ENCODE results near the gene ATP7B. TPM values are rescaled to one million over a fixed set of nuclear protein-coding genes. Genes with fewer than 3 reads are reported as not detected.

ATP7B gene
- total and polyA plus RNA-seq, 12 donors = 0.80 to 5.6 (median 2.9) TPM

DNA sequence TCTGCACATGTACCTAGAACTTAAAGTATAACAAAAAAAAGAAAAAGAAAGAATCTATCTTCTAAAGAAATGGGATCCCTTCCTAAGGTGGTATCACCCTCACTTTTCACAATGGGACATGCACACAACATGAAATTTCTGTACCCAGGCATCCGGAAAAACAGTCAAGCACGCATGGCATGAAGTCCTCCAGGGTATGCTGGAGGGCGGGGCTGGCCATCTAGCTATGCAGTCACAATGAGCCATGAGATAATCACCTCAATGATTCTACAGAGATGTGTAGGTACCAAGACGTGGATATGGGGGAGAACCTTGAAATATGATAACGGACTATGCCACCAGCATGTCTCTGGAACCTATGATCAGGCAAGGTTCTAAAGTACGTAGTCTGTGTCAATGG, 79.6 kb downstream of the ATP7B start:
- H3K9me3 ChIP-seq (replicated peaks in 1 of 3) = no peaks in the 10 kb centered on the region
- H3K4me3 ChIP-seq = no peak overlapping the region
- no peak for TF ChIP-seq POLR2A (IDR thresholded peaks at IDR 0.05)
- TF ChIP-seq, protein P1, sequence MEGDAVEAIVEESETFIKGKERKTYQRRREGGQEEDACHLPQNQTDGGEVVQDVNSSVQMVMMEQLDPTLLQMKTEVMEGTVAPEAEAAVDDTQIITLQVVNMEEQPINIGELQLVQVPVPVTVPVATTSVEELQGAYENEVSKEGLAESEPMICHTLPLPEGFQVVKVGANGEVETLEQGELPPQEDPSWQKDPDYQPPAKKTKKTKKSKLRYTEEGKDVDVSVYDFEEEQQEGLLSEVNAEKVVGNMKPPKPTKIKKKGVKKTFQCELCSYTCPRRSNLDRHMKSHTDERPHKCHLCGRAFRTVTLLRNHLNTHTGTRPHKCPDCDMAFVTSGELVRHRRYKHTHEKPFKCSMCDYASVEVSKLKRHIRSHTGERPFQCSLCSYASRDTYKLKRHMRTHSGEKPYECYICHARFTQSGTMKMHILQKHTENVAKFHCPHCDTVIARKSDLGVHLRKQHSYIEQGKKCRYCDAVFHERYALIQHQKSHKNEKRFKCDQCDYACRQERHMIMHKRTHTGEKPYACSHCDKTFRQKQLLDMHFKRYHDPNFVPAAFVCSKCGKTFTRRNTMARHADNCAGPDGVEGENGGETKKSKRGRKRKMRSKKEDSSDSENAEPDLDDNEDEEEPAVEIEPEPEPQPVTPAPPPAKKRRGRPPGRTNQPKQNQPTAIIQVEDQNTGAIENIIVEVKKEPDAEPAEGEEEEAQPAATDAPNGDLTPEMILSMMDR (IDR thresholded peaks at IDR 0.05) = no peak
- H3K27ac ChIP-seq = no peak overlapping the region
- intact Hi-C loops (cut with DNase I) = no loop called here
- no peaks in the 10 kb centered on the region for H3K4me1 ChIP-seq (replicated peaks in 1 of 2)
- H3K27me3 ChIP-seq = no peaks in the 10 kb centered on the region
- WGBS, 4 donors = 93 to 97% (median 94%) methylated on average over 5 to 6 of the region's 6 CpGs
- DNase-seq = no peak
- no peaks in the 10 kb centered on the region for H3K36me3 ChIP-seq (replicated peaks in 1 of 2)

DNA sequence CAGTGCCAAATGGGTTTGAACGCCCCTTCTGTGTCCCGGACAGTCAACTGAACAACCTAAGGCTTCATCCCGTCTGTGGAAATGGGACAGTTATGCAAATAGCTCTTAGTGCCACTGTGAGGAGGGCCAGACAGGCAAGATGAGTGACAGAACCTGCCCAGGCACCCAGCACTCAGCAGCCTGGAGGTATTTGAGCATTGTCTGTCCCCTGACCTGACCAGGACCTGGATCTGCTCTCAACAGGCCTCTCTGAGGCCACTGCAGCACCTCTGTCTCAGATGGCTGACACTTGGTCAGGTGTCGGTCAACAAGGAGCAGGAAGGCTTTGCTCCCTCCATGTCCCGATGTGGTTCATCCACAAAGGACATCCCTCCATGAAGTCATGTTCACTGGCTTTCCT, 81.6 kb downstream of the ATP7B start:
- Histone ChIP-seq H3K36me3 (replicated peaks in 1 of 2) (no peaks in the 10 kb centered on the region), H3K27ac (no peak overlapping the region), H3K9me3 (replicated peaks in 1 of 3) (no peaks in the 10 kb centered on the region), H3K27me3 (no peaks in the 10 kb centered on the region), H3K4me3 (no peak overlapping the region), H3K4me1 (replicated peaks in 1 of 2) (no peaks in the 10 kb centered on the region)
- no peak for DNase-seq
- intact Hi-C loops (cut with DNase I) = no loop called here
- TF ChIP-seq, protein P1 (IDR thresholded peaks at IDR 0.05) = no peak
- TF ChIP-seq POLR2A (IDR thresholded peaks at IDR 0.05) = no peak
- WGBS, 4 donors = 85 to 97% (median 91%) methylated on average over 5 of the region's 5 CpGs

DNA sequence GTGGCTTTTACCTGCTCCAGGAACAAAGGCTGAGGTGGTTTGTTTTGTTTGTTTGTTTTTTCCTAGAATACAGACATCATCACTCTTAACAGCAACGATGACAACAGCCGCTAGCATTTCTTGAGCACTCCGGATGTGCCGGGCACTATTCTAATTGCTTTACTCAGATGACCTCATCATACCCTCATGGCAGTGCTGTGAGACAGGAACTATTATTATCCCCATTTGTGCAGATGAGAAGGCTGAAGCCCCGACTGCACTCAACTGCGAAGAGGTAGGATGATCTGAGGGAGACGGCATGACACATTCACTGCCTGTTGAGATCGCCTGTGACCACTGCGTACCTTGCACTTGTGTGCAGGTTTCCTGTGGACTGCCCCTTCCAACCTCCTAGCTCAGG, 83.0 kb downstream of the ATP7B start:
- Histone ChIP-seq H3K9me3 (replicated peaks in 1 of 3) (no peaks in the 10 kb centered on the region), H3K36me3 (replicated peaks in 1 of 2) (no peaks in the 10 kb centered on the region), H3K4me3 (no peak overlapping the region), H3K27ac (no peak overlapping the region), H3K4me1 (replicated peaks in 1 of 2) (no peaks in the 10 kb centered on the region), H3K27me3 (no peaks in the 10 kb centered on the region)
- peak in 1 of 7 donors; percentile 53 for DNase-seq
- intact Hi-C loops (cut with DNase I) = no loop called here
- 84 to 89% (median 88%) methylated on average over 9 of the region's 9 CpGs for WGBS, 4 donors
- TF ChIP-seq, protein P1 (IDR thresholded peaks at IDR 0.05) = no peak
- no peak for TF ChIP-seq POLR2A (IDR thresholded peaks at IDR 0.05)

GRCh38 chr13:51927129-51927528, 84.1 kb downstream of the ATP7B start:
- Histone ChIP-seq H3K4me1 (replicated peaks in 1 of 2) (no peaks in the 10 kb centered on the region), H3K27me3 (no peaks in the 10 kb centered on the region), H3K36me3 (replicated peaks in 1 of 2) (no peaks in the 10 kb centered on the region), H3K4me3 (no peak overlapping the region), H3K9me3 (replicated peaks in 1 of 3) (no peaks in the 10 kb centered on the region), H3K27ac (no peak overlapping the region)
- intact Hi-C loops (cut with DNase I) = no loop called here
- TF ChIP-seq, protein P1 (IDR thresholded peaks at IDR 0.05) = no peak
- TF ChIP-seq POLR2A (IDR thresholded peaks at IDR 0.05) = no peak
- 80 to 89% (median 86%) methylated on average over 7 of the region's 7 CpGs for WGBS, 4 donors
- no peak for DNase-seq
